ENCODE data around the gene PAM16. TPM values are rescaled to one million over a fixed set of nuclear protein-coding genes. Genes with fewer than 3 reads are reported as not detected.

The PAM16 gene
- total RNA-seq, 4 donors from 2014 or later, result 26.2 to 64.5 (median 40.9) TPM

GRCh38 chr16:4339909-4340308 lies 11.2 kb downstream of the PAM16 start:
- intact Hi-C loops (cut with DNase I; ENCODE audit: low total_unique reads), result no loop called here
- WGBS, 2 donors, result 39 to 45% methylated on average over 13 to 14 of the region's 14 CpGs
- no peak for DNase-seq (ENCODE audit: low spot score in 2 of 2)
- no peak for TF ChIP-seq CTCF (IDR thresholded peaks at IDR 0.05)
- no peak for TF ChIP-seq POLR2A (IDR thresholded peaks at IDR 0.05)
- H3K4me3 ChIP-seq (ENCODE audit: low read depth, poor library complexity, severe bottlenecking), result no peak overlapping the region

- 73 to 76% methylated on average over 10 of the region's 10 CpGs for WGBS, 2 donors
- no peak overlapping the region for H3K4me3 ChIP-seq (ENCODE audit: low read depth, poor library complexity, severe bottlenecking)
- TF ChIP-seq CTCF (IDR thresholded peaks at IDR 0.05) (no peak), POLR2A (IDR thresholded peaks at IDR 0.05) (no peak)
- intact Hi-C loops (cut with DNase I; ENCODE audit: low total_unique reads), result no loop called here
- no peak for DNase-seq (ENCODE audit: low spot score in 2 of 2)
Observed at GRCh38 chr16:4339455-4339854, 11.7 kb downstream of the PAM16 start.

GRCh38 chr16:4338712-4339299 lies 12.3 kb downstream of the PAM16 start:
- 90 to 93% methylated on average over 7 to 8 of the region's 10 CpGs for WGBS, 2 donors
- intact Hi-C loops (cut with DNase I; ENCODE audit: low total_unique reads), result no loop called here
- TF ChIP-seq POLR2A (IDR thresholded peaks at IDR 0.05) (no peak), CTCF (IDR thresholded peaks at IDR 0.05) (no peak)
- H3K4me3 ChIP-seq (ENCODE audit: low read depth, poor library complexity, severe bottlenecking), result no peak overlapping the region
- no peak for DNase-seq (ENCODE audit: low spot score in 2 of 2)

- H3K4me3 ChIP-seq (ENCODE audit: low read depth, poor library complexity, severe bottlenecking), result no peak overlapping the region
- TF ChIP-seq POLR2A (IDR thresholded peaks at IDR 0.05), result no peak
- TF ChIP-seq CTCF (IDR thresholded peaks at IDR 0.05), result no peak
- intact Hi-C loops (cut with DNase I; ENCODE audit: low total_unique reads), result no loop called here
- 85 to 97% methylated on average over 6 to 12 of the region's 12 CpGs for WGBS, 2 donors
- no peak for DNase-seq (ENCODE audit: low spot score in 2 of 2)
Observed at GRCh38 chr16:4338125-4338582, 13.0 kb downstream of the PAM16 start.

- no peak for TF ChIP-seq POLR2A (IDR thresholded peaks at IDR 0.05)
- TF ChIP-seq CTCF (IDR thresholded peaks at IDR 0.05), result no peak
- 76 to 80% methylated on average over 12 of the region's 12 CpGs for WGBS, 2 donors
- intact Hi-C loops (cut with DNase I; ENCODE audit: low total_unique reads), result no loop called here
- no peak overlapping the region for H3K4me3 ChIP-seq (ENCODE audit: low read depth, poor library complexity, severe bottlenecking)
- no peak for DNase-seq (ENCODE audit: low spot score in 2 of 2)
Observed at GRCh38 chr16:4337540-4338088, 13.5 kb downstream of the PAM16 start.

Measured in lower leg skin (tissue), 4 donors.